ENCODE results near the gene PTPN6.
A peak's percentile ranks its signal among the peaks of the same experiment; 100 is the strongest.

PTPN6 gene

DNA sequence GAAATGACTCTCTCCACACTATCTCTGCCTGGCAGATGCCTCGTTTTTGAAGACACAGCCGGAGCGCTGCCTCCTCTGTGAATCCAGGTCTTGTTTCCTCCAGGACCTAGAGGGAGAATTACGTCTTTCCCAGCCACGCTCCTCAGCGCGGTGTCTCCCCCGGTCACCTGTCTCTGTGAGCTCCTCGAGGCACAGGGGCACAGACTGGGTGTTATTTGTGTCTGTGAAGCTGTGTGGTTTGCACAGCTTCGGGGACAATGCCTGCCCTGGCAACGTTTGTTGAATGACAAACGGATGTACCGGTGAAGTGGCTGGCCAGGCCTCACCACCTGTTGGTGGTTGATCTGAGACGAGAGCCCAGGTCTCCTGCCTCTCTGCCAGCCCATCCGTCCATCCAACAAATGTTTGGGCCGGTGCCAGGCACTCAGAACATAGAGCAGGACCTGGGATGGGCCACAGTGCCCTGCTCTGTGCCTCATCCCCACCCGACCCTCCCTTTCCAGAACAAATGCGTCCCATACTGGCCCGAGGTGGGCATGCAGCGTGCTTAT lies 6.1 kb downstream of the PTPN6 start:
- no peak for DNase-seq

DNA sequence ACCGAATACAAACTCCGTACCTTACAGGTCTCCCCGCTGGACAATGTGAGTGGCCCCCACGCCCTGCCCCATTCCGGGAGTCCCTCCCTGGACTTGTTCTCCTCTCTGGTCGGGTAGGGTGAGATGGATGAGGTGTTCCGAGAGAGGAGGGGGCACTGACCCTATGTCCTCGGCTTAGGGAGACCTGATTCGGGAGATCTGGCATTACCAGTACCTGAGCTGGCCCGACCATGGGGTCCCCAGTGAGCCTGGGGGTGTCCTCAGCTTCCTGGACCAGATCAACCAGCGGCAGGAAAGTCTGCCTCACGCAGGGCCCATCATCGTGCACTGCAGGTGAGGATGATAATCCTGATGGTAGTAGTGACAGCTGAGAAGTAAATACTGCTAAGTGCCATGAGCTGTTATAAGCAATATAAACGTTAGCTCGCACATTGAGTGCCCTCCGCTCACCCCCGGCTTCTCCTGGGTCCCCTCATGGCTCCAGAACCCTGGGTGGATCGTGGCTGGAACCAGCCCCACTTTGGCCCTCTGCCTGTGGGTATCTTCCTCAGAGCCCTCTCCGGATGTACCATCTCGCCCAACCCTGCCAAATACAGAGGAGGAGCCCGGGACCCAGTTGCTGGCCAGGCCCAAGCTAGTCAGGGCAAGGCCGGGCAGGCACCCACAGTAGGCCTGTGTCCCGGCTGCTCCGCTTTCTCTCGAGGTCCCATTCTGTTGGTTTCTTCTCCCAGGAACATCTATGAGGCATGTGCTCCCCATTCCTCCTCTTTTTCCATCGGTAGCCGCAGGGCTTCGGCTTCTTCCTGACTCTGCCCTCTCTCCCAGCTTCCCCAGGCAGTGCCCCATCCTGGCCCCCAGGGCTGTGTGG lies 6.8 kb downstream of the PTPN6 start:
- DNase-seq, result no peak

DNA sequence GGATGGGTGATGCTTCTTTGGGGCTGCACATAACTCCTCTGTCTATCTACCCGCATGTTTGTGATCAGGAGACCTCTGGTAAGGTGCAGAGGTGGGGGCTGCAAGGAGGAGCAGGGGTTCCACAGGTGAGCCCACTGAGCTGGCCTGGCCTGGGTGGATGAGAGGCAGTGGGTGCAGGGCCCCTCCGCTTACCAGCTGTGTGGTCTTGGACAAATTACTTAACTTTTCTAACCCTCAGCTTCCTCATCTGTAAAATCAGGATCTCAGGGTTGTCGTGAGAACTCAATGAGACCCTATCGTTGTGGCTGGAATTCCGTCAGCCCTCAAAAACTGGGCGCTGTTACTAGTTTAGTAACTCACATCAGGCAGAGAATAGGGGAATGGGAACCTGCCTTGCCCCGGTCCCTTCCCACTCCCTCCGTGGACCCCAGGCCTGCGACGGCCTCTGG lies 7.5 kb downstream of the PTPN6 start:
- DNase-seq, result no peak

DNA sequence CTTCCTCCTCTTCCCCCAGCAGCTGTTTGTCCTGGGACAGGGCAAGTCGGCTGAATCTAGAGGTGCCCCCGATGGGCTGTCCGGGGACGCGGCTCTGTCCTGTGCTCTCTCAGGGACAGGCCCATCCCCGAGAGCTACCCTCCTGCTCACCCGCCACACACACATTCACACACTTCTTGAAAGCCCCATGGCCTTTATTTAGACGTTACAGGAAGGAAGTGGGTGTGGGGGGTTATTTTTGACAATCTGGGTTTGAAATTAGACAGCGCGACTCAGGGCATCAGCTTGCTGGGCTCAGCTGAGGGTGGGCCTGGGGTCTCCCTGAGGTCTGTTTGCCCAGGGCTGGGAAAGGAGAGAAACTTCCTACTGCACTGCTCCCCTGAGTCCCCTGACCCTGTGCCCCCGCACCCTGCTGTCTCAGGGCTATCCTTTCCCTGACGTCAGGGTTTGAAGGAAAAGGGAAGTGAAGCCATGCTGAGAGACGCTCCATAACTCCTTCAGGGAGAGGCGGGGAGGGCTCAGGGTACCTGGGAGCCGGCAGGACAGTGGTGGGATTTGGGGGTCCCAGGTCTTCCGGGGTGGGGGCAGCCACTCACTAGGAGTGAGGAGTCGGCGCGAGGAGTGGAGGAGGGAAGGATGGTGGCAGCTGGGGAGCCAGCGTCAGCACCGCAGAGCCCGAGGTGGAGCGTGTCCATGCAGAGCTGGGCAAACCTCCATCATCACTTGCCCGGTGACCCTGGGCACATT lies 8.1 kb downstream of the PTPN6 start:
- DNase-seq, result no peak

DNA sequence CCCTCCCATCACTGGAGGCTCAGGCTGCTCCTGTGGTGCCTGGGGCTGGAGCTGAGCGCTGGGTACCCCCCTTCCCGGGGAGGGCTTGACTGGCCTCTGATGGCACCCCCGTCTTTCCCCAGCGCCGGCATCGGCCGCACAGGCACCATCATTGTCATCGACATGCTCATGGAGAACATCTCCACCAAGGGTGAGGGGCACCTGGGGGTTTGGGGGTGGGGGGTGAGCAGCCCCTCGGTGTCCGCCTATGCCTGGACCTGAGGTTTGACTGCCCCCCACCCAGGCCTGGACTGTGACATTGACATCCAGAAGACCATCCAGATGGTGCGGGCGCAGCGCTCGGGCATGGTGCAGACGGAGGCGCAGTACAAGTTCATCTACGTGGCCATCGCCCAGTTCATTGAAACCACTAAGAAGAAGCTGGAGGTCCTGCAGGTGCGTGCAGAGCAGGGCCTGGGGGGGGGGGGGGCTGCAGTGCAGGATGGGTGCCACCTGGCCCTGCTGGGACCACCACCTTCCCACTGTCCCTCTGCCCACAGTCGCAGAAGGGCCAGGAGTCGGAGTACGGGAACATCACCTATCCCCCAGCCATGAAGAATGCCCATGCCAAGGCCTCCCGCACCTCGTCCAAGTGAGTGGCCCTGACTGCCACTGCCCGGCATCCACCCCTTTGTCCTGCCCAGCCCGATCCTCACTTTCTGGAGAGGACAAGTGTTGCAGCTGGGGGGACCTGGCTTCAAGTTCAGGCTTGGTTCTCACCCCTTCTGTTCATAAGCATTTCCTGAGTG lies 8.8 kb downstream of the PTPN6 start:
- DNase-seq, result no peak

DNA sequence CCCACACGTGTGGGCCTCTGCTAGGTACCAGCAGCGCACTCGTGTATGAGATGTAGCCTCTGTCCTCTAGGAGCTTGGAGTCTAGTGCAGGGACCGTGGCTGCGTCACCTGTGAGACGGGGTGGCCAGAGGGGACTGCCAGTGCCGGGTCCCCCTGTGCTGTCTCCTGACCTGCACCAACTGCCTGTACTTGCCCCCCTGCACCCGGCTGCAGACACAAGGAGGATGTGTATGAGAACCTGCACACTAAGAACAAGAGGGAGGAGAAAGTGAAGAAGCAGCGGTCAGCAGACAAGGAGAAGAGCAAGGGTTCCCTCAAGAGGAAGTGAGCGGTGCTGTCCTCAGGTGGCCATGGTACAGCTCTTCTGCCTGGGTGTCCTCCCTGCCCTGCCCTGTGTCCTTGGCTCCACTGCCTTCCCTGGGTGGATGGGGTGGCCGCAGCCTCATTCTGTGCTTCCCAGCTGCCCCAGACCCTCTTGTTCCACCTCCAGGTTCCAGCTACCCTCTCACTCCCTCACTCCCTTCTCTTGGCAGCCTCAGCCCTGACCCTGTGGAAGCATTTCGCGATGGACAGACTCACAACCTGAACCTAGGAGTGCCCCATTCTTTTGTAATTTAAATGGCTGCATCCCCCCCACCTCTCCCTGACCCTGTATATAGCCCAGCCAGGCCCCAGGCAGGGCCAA lies 9.6 kb downstream of the PTPN6 start:
- DNase-seq, result no peak

DNA sequence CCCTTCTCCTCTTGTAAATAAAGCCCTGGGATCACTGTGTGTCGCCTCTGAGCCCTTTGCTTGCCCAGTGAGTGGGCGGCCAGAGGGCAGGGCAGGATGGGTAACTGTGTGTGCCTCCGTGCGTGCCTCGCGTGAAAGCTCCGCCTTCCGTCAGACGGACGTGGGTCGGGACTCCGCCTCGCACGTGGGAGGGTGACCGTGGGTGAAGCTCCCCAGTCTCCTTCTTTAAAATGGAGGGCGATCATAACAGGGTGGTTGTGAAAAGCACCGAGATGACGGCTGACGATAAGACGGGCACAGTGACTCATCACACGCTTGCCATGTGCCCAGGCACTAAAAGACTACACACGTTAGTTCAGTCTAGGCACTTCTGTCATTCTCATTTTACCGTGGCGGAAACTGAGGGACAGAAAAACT lies 10.1 kb downstream of the PTPN6 start:
- DNase-seq, result no peak

DNA sequence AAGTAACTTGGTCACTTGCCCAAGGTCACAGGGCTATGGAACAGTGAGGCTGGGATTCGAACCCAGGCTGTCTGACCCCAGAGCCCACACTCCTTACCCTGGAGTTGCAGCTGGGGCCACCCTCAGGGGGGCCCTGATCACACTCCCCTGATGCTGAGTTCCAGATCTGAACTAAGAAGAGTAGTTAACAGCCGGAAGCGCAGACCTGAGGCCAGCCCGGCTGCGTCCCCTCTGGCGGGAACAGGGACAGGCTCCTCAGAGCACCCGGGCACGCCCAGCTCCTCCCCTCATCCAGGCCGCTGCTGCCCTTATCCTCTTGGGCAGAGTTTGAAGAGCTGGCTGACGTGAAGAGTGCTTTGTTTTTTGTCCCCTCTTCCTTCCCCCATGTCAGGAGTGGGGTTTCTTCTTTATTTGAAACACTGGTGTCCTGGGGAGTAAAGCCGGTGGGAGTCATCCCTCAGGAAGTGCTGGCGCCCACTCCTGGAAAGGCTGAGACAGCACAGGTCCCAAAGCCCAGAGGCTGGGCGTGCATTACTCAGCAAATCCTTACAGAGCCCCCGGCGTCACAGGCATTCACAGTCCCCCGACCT lies 10.6 kb downstream of the PTPN6 start:
- peak; percentile 64 for DNase-seq

DNA sequence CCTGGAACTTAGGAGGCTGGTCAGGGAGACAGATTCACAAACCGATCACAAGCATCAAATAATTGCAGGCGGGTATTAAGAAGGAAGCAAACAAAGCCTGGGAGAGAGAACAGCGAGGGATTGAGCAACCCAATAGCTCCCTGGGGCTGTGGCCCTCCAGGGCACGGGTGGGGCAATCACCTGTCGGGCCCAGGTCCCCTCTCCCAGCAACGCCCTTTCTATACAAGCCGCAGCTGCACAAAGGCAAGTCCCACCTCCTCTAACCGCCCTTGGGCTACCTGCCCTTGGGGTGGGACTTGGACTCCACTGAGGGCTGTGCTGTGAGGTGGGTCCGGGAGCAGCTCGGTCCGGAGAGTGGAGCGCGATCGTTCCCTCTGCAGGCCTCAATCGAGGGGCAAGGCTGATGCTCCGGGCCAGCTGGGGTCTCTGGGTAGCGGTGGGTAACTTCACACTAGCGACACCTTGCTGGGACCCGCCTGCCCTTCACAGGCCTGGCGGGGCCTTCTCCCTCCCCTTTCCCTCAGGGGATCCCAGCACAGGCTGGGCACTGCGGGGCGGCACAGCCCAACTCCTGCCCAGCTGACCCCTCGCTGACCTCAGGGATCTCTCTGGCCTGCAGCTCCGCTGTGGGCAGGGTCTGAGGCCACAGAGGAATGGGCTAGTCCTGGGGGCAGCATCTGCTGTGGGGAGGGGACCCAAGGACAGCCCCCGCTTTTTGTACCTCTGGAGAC lies 11.3 kb downstream of the PTPN6 start:
- DNase-seq, result peak; percentile 64

DNA sequence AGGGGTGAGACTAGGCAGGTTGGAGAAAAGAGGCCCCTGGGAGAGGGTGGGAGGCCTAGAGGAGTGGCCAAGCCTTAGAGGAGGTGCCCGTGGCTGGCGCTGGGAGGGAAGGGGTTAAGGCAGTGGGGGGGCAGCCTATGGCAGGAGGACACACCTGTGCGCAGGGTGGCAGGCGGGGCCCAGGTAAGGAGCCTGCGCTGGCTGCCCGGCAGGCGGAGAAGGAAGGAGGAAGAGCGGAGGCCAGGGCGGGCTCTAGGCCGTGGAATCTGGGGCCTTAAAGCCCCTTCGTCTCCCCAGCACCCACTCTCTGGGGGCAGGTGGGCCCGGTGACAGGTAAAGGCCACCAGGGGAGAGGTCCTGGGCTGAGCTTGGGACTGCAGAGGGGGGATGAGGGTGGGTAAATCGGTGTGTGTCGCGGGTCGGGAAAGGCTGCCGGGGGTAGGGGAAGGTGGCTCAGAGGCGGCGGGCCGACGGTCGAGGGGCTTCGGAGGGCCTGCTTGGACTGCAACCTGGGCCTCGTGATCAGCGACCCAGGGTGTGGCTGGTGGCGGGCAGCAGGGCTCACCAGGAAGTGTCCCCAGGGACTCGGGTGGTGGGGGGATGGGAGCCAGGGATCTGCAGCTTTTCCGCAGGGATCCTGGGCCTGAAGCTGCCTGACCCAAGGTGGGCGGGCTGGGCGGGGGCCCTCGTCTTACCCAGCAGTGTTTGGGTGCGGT lies 12.0 kb downstream of the PTPN6 start:
- DNase-seq, result peak; percentile 63

DNA sequence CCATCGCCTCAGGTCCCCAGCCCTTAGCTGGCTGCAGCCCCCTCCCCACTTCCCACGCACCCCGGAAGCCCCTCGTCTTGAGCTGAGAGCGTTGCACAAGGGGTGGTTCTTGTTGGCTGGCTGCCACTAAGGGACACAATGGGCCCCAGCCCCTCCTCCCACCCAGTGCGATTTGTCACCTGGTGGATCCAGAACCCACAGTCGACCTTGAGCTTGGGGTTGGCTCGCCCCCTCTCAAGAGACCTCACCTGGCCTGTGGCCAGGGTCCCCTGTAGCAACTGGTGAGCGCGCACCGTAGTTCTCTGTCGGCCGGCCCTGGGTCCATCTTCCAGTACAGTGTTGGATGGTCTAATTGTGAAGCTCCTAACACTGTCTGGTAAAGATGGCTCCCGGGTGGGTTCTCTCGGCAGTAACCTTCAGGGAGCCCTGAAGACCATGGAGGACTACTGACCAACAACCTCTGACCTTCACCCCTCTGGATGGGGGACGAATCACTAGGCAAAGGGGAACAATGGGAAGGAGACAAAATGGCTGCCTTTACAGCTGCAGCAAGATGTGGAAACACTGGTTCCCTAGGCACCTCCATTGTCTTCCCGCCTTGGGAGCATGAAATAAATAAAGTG lies 12.7 kb downstream of the PTPN6 start:
- DNase-seq, result no peak

DNA sequence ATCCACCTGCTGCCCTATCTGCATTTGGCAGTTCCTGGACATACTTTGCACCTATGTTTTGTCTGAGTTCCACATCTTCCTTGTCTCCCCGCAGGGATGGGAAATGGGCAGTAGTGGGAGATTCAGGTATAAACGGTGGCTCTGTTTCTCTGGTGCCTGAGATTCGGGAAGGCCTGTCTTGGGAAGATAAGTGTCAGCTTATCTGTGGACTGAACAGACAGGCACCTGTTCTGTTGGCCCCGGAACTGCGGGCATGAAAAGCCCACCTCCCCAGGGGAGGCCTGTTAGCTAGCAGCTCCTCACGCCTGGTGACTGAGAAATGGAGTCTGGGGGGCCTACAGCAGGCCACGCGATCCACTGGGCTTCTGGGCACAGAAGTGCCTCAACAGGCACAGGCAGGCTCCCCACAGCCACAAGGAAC lies 13.5 kb downstream of the PTPN6 start:
- DNase-seq, result no peak

DNA sequence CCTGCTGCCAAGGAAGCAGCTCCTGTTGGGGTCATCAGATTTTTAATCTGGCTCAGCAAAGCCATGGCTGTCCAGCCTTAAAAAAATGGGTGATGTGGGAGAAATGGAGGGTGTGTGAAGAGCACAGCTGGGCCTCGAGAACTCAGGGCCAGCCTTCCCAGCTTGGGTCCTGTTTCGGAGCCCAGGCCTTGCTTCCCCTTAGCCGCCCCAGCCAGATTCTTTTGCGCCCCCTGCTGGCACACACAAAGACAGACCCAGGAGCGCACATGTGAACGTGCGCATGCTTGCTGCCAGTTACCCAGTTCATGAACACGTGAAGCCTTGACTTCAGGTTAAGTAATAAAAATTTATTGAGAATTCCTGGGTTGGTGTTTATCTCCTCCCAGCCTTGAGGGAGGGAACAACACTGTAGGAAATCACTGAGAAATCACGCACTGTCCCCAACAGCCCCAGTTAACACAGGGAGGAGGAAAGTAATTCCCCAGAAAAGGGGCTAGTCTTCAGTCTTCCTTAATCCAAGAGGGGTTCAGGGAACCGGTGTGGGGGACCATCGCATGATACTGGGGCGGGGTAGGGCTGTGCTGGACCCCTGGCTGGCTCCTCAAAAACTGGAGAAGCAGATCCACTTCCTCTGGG lies 14.0 kb downstream of the PTPN6 start:
- DNase-seq, result peak; percentile 36

DNA sequence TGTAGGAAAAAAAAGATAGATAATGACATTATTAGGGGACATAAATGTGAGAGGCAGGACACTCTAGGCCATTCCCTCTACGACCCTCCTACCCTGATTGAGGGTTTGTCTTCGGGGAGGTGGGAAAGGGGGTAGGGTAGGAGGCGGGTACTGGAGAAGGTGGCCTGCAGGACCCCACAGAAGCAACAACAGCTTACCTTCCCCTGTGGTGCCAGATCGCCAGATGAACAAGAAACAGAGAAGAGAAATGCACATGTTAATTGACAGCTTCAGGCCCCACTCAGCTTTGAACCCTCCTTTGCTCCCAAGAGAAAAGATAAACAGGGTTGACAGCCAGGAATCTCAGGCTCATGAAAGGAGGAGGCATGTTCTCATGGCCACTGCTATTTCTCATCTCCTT lies 14.6 kb downstream of the PTPN6 start:
- no peak for DNase-seq

DNA sequence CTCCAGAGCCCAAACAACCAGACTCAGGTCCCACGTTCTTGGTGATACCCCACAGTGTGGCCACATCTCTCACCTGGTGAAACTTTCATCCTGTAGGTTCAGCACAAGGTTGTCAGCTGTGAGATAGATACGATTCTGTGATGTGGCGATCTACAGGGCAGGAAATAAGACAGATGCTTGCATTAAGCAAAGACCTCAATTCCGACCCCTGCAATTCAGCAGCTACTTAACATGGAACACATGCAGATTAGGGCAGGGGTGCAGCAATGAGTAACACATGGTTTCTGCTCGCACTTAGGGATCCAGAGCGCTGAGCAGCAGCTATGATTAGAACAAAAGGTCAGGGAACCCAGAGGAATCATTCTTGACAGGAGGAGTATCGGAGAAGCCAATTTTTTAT lies 15.2 kb downstream of the PTPN6 start:
- no peak for DNase-seq

DNA sequence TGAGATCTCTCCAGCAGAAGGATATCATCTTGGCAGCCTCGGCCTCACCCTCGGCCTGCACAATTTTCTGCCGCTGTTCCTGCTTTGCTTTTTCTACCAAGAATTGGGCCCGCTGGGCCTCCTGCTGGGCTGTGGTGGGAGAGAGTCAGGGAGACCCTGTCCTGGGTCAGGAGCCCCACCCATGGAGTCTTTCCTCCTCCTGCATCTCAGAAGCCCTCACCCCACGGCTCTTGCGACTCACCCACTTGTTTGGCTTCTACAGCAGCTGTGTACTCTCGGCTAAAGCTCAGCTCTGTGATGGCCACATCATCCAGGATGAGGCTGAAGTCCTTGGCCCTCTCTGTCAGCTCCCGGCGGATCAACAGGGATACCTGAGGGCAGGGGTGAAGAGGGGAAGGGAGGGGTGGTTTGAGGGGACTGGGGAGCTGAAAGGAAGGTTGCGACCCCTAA lies 16.5 kb downstream of the PTPN6 start:
- DNase-seq, result no peak

DNA sequence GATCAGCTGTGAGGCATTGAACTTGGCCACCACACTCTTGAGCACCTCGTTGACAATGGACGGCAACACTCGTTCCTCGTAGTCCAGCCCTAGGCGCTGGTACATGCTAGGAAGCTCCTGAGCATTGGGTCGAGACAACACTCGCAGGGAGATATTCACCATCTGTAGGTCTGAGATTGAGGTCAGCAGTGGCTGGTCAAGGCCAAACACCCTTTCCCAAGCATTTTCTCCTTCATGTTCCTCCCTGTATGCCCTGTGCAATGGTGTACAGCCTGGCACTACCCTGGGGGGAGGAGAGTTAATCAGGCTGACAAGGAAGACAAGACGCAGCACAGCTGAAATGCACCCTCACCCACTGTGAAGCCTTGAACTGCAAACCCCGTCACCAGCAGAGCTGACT lies 17.3 kb downstream of the PTPN6 start:
- DNase-seq, result no peak

DNA sequence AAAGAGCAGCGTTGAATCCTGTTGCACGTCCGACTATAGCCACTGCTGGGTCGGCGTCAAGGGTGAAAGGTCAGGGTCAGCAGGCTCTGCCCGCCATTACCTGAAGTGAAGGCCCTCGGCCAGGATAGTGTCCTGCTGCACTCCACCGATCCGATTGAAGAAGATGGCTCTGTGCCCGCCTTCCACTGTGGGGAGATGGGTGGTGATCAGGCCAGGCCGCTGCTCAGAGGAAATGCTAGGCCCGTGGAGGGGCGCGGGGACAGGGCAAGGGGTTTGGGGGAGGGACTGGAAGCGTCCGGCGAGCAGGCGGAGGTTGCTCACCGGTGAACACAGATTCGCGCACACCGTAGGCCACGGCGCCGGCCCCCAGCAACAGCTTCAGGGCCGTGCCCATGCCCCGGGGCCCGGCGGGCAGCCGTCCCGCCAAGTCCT lies 19.0 kb downstream of the PTPN6 start:
- DNase-seq, result no peak

DNA sequence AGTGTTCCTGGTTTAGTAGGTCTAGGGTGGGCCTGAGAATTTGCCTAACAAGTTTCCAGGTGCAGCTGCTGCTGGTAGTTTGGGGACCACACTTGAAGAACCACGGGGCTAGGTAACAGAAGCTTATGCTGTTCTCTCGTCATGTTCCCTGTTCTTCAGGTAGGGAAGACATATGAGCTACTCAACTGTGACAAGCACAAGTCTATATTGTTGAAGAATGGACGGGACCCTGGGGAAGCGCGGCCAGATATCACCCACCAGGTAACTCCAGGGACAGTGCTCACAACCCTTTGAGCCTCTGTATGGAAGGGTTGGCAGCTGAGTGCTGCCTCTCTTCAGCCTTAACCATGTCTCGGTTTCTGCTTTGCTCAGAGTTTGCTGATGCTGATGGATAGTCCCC lies 23.0 kb downstream of the PTPN6 start:
- DNase-seq, result no peak

All from NCI-H1436 treated with DMSO at 0.1 percent for 48 hours (cell line).